GM23338 (cell line): ENCODE results near the gene OAT. TPM values are rescaled to one million over a fixed set of nuclear protein-coding genes. Genes with fewer than 3 reads are reported as not detected.
A peak's percentile ranks its signal among the peaks of the same experiment; 100 is the strongest.

Experiments used
- ATAC-seq: fragments of 200-7000 bp; cut with Tn5 transposase; 3 replicates; pipeline ENCODE4 v1.9.1; 2020
- DNase-seq: peaks from one replicate; pipeline ENCODE4 v3.0.0-alpha.2; 2015; ENCODE audit warnings: low spot score
- H2AFZ ChIP-seq: fragments of 200-600 bp; sonication (generic); 2 replicates; pipeline ENCODE4 v1.8.0; 2016; ENCODE audit warnings: antibody characterized with exemption, mild to moderate bottlenecking, moderate library complexity
- H3F3A ChIP-seq: fragments of 200-600 bp; sonication (generic); replicated peaks from 2 replicates; pipeline ENCODE4 v1.8.0; 2017; ENCODE audit warnings: antibody characterized with exemption, mixed run types, low read depth
- H3K27ac ChIP-seq: fragments of 200-600 bp; sonication (generic); 2 replicates; pipeline ENCODE4 v1.6.1; 2016; ENCODE audit warnings: low read depth
- H3K27me3 ChIP-seq: fragments of 200-600 bp; sonication (generic); 2 replicates; pipeline ENCODE4 v1.8.0; 2016; ENCODE audit warnings: mild to moderate bottlenecking, mixed run types, moderate library complexity; ENCODE audit not compliant: insufficient read depth
- H3K36me3 ChIP-seq: fragments of 200-600 bp; sonication (generic); 2 replicates; pipeline ENCODE4 v1.8.0; 2016; ENCODE audit warnings: mild to moderate bottlenecking; ENCODE audit not compliant: insufficient read depth
- H3K4me1 ChIP-seq: fragments of 200-600 bp; sonication (generic); 2 replicates; pipeline ENCODE4 v1.8.0; 2016; ENCODE audit warnings: mild to moderate bottlenecking, moderate library complexity; ENCODE audit not compliant: insufficient read depth
- H3K4me2 ChIP-seq: fragments of 200-600 bp; sonication (generic); 2 replicates; pipeline ENCODE4 v1.7.1; 2017; ENCODE audit warnings: mixed run types
- H3K4me3 ChIP-seq: fragments of 200-600 bp; sonication (generic); 2 replicates; pipeline ENCODE4 v1.6.1; 2016; ENCODE audit warnings: mixed run types
- H3K79me2 ChIP-seq: fragments of 200-600 bp; sonication (generic); replicated peaks from 2 replicates; pipeline ENCODE4 v1.8.0; 2017; ENCODE audit warnings: mild to moderate bottlenecking; ENCODE audit not compliant: insufficient read depth
- H3K9me2 ChIP-seq: fragments of 200-600 bp; sonication (generic); 2 replicates; pipeline ENCODE4 v1.8.0; 2017; ENCODE audit not compliant: insufficient read depth
- H4K20me1 ChIP-seq: fragments of 200-600 bp; sonication (generic); replicated peaks from 2 replicates; pipeline ENCODE4 v1.8.0; 2017; ENCODE audit warnings: mild to moderate bottlenecking; ENCODE audit not compliant: insufficient read depth
- H3K27ac Mint-ChIP-seq: 2 replicates; pipeline ENCODE4 v1.8.0; 2020; ENCODE audit warnings: inconsistent platforms, mild to moderate bottlenecking, moderate library complexity, mixed read lengths
- H3K27me3 Mint-ChIP-seq: 3 replicates; pipeline ENCODE4 v1.8.0; 2022; ENCODE audit warnings: low read depth, mild to moderate bottlenecking, moderate library complexity, mixed read lengths, inconsistent platforms; ENCODE audit not compliant: insufficient read depth, poor library complexity
- H3K36me3 Mint-ChIP-seq: 3 replicates; pipeline ENCODE4 v1.8.0; 2021; ENCODE audit warnings: low read depth, mild to moderate bottlenecking, inconsistent platforms, moderate library complexity, mixed read lengths
- H3K4me1 Mint-ChIP-seq: 3 replicates; pipeline ENCODE4 v1.8.0; 2020; ENCODE audit warnings: mild to moderate bottlenecking, inconsistent platforms, mixed read lengths
- H3K4me3 Mint-ChIP-seq: 3 replicates; pipeline ENCODE4 v1.8.0; 2021; ENCODE audit warnings: moderate library complexity, mild to moderate bottlenecking, inconsistent platforms, mixed read lengths
- H3K9me3 Mint-ChIP-seq: 3 replicates; pipeline ENCODE4 v1.8.0; 2020; ENCODE audit warnings: moderate library complexity, mild to moderate bottlenecking, inconsistent platforms, mixed read lengths
- CREB1 ChIP-seq: fragments of 250-450 bp; sonication (Bioruptor Pico); IDR thresholded peaks from 2 replicates; pipeline ENCODE4 v1.5.0; 2020; ENCODE audit warnings: low read depth, mild to moderate bottlenecking, moderate library complexity
- CTCF ChIP-seq, 2 experiments: fragments of 200-600 bp in 1 of 2; sonication (generic) in 1 of 2; conservative IDR thresholded peaks; 2 replicates each; pipeline versions ENCODE4 v1.5.1 to v1.6.1; 2016 to 2017; ENCODE audit warnings: antibody characterized with exemption in 2 of 2, low read depth in 2 of 2, mild to moderate bottlenecking in 2 of 2, moderate library complexity in 1 of 2
- EZH2 ChIP-seq: fragments of 200-600 bp; sonication (generic); IDR thresholded peaks from one replicate; pipeline ENCODE4 v1.8.0; 2017; ENCODE audit warnings: antibody characterized with exemption, mild to moderate bottlenecking, low read depth; ENCODE audit not compliant: unreplicated experiment
- EZH2phosphoT487 ChIP-seq: fragments of 200-600 bp; sonication (generic); IDR thresholded peaks from one replicate; pipeline ENCODE4 v1.8.1; 2018; ENCODE audit warnings: antibody characterized with exemption; ENCODE audit not compliant: unreplicated experiment
- JUNB ChIP-seq: IDR thresholded peaks from one replicate; pipeline ENCODE4 v1.6.1; 2016; ENCODE audit warnings: antibody characterized with exemption; ENCODE audit not compliant: unreplicated experiment
- NANOG ChIP-seq: IDR thresholded peaks from 2 replicates; pipeline ENCODE4 v1.6.1; 2016; ENCODE audit warnings: antibody characterized with exemption, borderline replicate concordance
- POLR2AphosphoS5 ChIP-seq: IDR thresholded peaks from 2 replicates; pipeline ENCODE4 v1.6.1; 2016; ENCODE audit warnings: antibody characterized with exemption, low read depth
- REST ChIP-seq: IDR thresholded peaks from one replicate; pipeline ENCODE4 v1.6.1; 2018; ENCODE audit warnings: antibody characterized with exemption; ENCODE audit not compliant: unreplicated experiment
- STAT1 ChIP-seq: IDR thresholded peaks from one replicate; pipeline ENCODE4 v1.6.1; 2016; ENCODE audit warnings: antibody characterized with exemption; ENCODE audit not compliant: unreplicated experiment
- ZNF114 ChIP-seq: fragments of 250-450 bp; sonication (Bioruptor Pico); IDR thresholded peaks from 2 replicates; pipeline ENCODE4 v1.5.0; 2020; ENCODE audit warnings: mild to moderate bottlenecking, moderate library complexity
- ZNF331 ChIP-seq: fragments of 250-450 bp; sonication (Bioruptor Pico); IDR thresholded peaks from 2 replicates; pipeline ENCODE4 v1.5.0; 2020; ENCODE audit warnings: low read depth, mild to moderate bottlenecking, moderate library complexity
- ZNF462 ChIP-seq: fragments of 250-450 bp; sonication (Bioruptor Pico); IDR thresholded peaks from 2 replicates; pipeline ENCODE4 v1.5.0; 2020; ENCODE audit warnings: mild to moderate bottlenecking, moderate library complexity
- polyA plus RNA-seq: library from polyadenylated mRNA; unstranded; fragments of >200 nt; fragmentation: Nextera tagmentation; extraction: Ambion mirVana; gene quantifications from 2 replicates; pipeline ENCODE4 v1.2.1, GENCODE V29; 2016
- total RNA-seq: library from RNA; depleted of rRNA; stranded (reverse); fragments of >200 nt; shearing (Covaris generic); gene quantifications from 2 replicates; pipeline ENCODE4 v1.2.3, GENCODE V29; 2014
- TF ChIP-seq, protein P1 (sequence below): IDR thresholded peaks from 2 replicates; pipeline ENCODE4 v1.6.1; 2016; ENCODE audit warnings: antibody characterized with exemption

The OAT gene
- total and polyA plus RNA-seq, 2 experiments from 2014 or later, result 131 to 139 TPM

DNA sequence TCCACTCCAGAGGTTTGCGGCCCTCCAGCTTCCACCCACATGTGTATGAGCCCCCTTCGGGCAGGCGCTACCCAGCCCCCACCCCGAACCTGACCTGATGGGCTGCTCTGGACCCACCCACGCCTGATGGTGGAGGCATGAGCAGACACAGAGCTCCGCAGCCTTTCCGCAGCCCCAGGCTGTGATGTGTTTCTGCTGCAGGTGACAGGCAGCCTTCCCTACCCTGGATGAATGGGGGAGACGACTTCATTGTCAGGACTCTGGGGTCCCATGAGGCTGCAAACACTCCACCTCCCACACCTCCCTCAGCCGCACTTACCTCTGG, 61.2 kb downstream of the OAT start:
- Histone ChIP-seq H3K36me3 (no peaks in the 10 kb centered on the region), H3K4me3 (no peak overlapping the region), H3K9me2 (no peaks in the 10 kb centered on the region), H3F3A (no peaks in the 10 kb centered on the region), H3K4me1 (peaks cover 17% of the 10 kb centered on the region), H4K20me1 (no peaks in the 10 kb centered on the region), H3K79me2 (no peaks in the 10 kb centered on the region), H3K27ac (no peak overlapping the region), H3K27me3 (no peaks in the 10 kb centered on the region), H2AFZ (peak overlapping the region; percentile 63), H3K4me2 (no peak overlapping the region)
- peaks cover 31% of the 10 kb centered on the region for H3K4me1 Mint-ChIP-seq
- peaks cover 18% of the 10 kb centered on the region for H3K27me3 Mint-ChIP-seq
- no peak for TF ChIP-seq NANOG
- TF ChIP-seq EZH2, result no peak
- no peak for TF ChIP-seq POLR2AphosphoS5
- TF ChIP-seq STAT1, result no peak
- TF ChIP-seq JUNB, result no peak
- TF ChIP-seq ZNF331 (CRISPR knock-in tag), result no peak
- TF ChIP-seq, protein P1, sequence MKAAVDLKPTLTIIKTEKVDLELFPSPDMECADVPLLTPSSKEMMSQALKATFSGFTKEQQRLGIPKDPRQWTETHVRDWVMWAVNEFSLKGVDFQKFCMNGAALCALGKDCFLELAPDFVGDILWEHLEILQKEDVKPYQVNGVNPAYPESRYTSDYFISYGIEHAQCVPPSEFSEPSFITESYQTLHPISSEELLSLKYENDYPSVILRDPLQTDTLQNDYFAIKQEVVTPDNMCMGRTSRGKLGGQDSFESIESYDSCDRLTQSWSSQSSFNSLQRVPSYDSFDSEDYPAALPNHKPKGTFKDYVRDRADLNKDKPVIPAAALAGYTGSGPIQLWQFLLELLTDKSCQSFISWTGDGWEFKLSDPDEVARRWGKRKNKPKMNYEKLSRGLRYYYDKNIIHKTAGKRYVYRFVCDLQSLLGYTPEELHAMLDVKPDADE, result no peak
- TF ChIP-seq CTCF (conservative IDR thresholded peaks at IDR 0.05; ENCODE audit: low read depth in 2 of 2), result no peak
- TF ChIP-seq CREB1 (CRISPR knock-in tag), result no peak
- TF ChIP-seq ZNF462 (CRISPR knock-in tag), result no peak
- no peak for TF ChIP-seq REST
- TF ChIP-seq EZH2phosphoT487, result no peak
- TF ChIP-seq ZNF114 (CRISPR knock-in tag), result no peak
- no peaks in the 10 kb centered on the region; the same call in 2 of the 3 replicates for H3K9me3 Mint-ChIP-seq
- no peak for ATAC-seq
- no peak overlapping the region for H3K27ac Mint-ChIP-seq
- H3K36me3 Mint-ChIP-seq, result no peaks in the 10 kb centered on the region
- H3K4me3 Mint-ChIP-seq, result no peak overlapping the region
- no peak for DNase-seq
